ENCODE results near the gene TNFAIP8. TPM values are rescaled to one million over a fixed set of nuclear protein-coding genes. Genes with fewer than 3 reads are reported as not detected.

The TNFAIP8 gene
- total RNA-seq, 2 donors from 2014 or later, result 5.6 to 8.9 TPM

GRCh38 chr5:119404033-119404432 is 48.2 kb downstream of the TNFAIP8 start:
- Histone ChIP-seq H3K27ac (no peak overlapping the region), H3K27me3 (no peaks in the 10 kb centered on the region), H3K36me3 (no peaks in the 10 kb centered on the region), H3K4me1 (no peaks in the 10 kb centered on the region), H3K9me3 (no peaks in the 10 kb centered on the region), H3K4me3 (no peak overlapping the region)
- TF ChIP-seq CTCF (IDR thresholded peaks at IDR 0.05), result no peak
- no peak for DNase-seq (ENCODE audit: low spot score)

GRCh38 chr5:119405419-119405818 is 49.6 kb downstream of the TNFAIP8 start:
- H3K36me3 ChIP-seq, result no peaks in the 10 kb centered on the region
- no peak for TF ChIP-seq CTCF (IDR thresholded peaks at IDR 0.05)
- H3K4me3 ChIP-seq, result no peak overlapping the region
- H3K27ac ChIP-seq, result no peak overlapping the region
- H3K9me3 ChIP-seq, result no peaks in the 10 kb centered on the region
- no peaks in the 10 kb centered on the region for H3K4me1 ChIP-seq
- DNase-seq (ENCODE audit: low spot score), result no peak
- H3K27me3 ChIP-seq, result no peaks in the 10 kb centered on the region

DNA sequence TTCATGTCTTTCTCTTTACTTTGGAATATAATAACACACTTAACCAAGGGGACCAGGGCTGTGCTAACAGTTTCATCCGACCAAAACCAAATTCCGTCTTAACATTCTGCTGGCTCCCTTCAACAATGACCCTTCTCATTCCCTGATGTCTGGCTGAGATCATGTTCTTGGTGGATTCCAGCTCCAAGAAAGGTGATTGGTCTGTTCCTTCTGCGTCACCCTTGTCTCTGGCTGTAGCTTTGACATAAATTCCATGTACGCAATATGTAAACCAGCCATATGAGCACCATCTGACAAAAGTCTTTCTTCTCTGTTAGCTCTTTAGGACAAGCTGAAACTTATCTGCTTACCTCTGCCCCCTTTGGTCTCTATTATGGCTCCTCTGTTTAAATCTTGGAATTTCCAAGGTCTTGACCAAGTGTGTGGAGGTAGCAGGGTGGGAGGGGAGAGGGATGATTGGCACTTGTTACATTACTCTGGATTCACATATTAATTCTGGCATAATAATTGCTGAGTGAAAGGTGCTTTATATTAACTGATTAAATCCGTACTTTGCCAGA is 50.8 kb downstream of the TNFAIP8 start:
- H3K9me3 ChIP-seq, result no peaks in the 10 kb centered on the region
- no peak for TF ChIP-seq CTCF (IDR thresholded peaks at IDR 0.05)
- no peak overlapping the region for H3K27ac ChIP-seq
- H3K4me3 ChIP-seq, result no peak overlapping the region
- no peaks in the 10 kb centered on the region for H3K36me3 ChIP-seq
- H3K27me3 ChIP-seq, result no peaks in the 10 kb centered on the region
- H3K4me1 ChIP-seq, result peaks cover 0 to 6% of the 10 kb centered on the region in 2 donors
- no peak for DNase-seq (ENCODE audit: low spot score)

DNA sequence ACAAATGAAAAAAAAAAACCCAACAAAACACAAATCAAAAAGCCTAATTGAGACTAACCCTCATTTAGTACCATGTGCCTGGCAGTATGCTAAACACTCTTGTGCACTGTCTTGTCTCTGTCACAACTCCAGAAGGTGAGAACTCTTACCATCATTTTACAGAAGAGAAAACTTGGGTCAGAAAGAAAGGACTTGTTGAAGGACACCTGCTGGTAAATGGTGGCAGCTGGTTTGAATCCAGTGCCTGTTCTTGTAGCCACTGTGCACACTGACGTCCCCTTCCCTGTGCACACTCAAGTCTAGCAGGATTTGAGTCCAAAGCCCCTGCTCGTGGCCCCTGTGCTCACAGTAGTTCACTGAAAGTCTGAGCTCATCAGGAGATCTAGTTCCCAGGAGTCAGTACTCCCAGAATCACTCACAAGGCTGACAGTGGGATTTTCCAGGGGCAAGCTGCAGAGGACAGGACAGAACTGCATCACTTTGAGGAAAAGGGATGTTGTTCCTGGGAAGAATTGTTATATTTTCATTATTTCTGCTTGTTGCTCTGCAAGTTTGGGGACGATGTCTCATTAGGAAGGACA is 53.5 kb downstream of the TNFAIP8 start:
- DNase-seq (ENCODE audit: low spot score), result no peak
- Histone ChIP-seq H3K27ac (no peak overlapping the region), H3K36me3 (no peaks in the 10 kb centered on the region), H3K4me3 (no peak overlapping the region), H3K4me1 (peaks cover 0 to 13% of the 10 kb centered on the region in 2 donors), H3K9me3 (no peaks in the 10 kb centered on the region), H3K27me3 (no peaks in the 10 kb centered on the region)
- TF ChIP-seq CTCF (IDR thresholded peaks at IDR 0.05), result no peak

DNA sequence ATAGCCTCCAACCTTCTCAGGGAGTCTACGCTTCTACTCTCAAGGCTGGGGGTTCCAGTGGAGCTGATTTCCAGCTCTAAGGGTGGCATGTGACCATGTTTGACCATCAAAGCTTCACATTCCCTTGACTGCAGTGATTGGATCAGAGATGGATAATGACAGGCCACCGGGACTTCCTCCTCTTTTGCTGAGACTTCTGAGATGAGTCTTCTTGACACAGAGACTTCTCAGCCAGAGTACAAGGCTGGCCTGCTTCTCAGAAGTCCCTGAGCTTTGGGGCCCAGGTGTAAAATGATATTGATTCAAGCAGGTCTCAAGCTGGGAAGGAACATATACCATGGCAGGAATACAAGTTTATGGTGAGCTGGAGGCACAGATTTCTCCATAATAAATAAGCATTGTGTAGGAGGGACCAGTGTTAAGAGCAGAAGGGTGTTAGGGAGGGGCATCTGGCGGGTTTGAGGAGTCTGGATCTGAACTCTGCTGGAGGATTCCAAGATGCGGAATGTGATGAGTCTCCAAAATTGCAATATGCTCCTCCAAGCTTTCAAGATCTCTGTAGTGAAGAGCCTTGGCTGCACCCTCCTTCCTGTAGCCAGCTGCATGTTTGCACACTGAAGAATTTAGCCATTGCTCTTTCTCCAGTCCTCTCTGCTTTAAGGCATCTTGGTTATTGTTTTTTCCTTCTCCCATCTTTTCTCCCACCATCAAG is 54.8 kb downstream of the TNFAIP8 start:
- H3K27ac ChIP-seq, result no peak overlapping the region
- H3K36me3 ChIP-seq, result no peaks in the 10 kb centered on the region
- H3K4me3 ChIP-seq, result no peak overlapping the region
- no peaks in the 10 kb centered on the region for H3K27me3 ChIP-seq
- TF ChIP-seq CTCF (IDR thresholded peaks at IDR 0.05), result no peak
- H3K9me3 ChIP-seq, result no peaks in the 10 kb centered on the region
- peaks cover 0 to 13% of the 10 kb centered on the region in 2 donors for H3K4me1 ChIP-seq
- no peak for DNase-seq (ENCODE audit: low spot score)
